LNCAP (cell line): ENCODE data around the gene NTSR2.

Source experiments
- CTCF ChIP-seq: fragments of 450-650 bp; IDR thresholded peaks from 2 replicates; pipeline ENCODE4 v1.5.1; 2017; ENCODE audit warnings: mild to moderate bottlenecking

The NTSR2 gene

GRCh38 chr2:11616097-11616687 lies 53.8 kb downstream of the NTSR2 start:
- no peak for TF ChIP-seq CTCF

GRCh38 chr2:11615209-11615608 lies 54.8 kb downstream of the NTSR2 start:
- no peak for TF ChIP-seq CTCF

GRCh38 chr2:11613297-11613696 lies 56.7 kb downstream of the NTSR2 start:
- TF ChIP-seq CTCF = no peak

- no peak for TF ChIP-seq CTCF
Measured at GRCh38 chr2:11612553-11613215, 57.3 kb downstream of the NTSR2 start.

GRCh38 chr2:11611251-11611650 lies 58.7 kb downstream of the NTSR2 start:
- TF ChIP-seq CTCF = no peak

- no peak for TF ChIP-seq CTCF
Measured at GRCh38 chr2:11610624-11611242, 59.3 kb downstream of the NTSR2 start.
